ENCODE results near the gene CLPTM1L. TPM values are rescaled to one million over a fixed set of nuclear protein-coding genes. Genes with fewer than 3 reads are reported as not detected.

CLPTM1L gene
- total RNA-seq, 1 experiment from 2014 or later = 146 TPM

DNA sequence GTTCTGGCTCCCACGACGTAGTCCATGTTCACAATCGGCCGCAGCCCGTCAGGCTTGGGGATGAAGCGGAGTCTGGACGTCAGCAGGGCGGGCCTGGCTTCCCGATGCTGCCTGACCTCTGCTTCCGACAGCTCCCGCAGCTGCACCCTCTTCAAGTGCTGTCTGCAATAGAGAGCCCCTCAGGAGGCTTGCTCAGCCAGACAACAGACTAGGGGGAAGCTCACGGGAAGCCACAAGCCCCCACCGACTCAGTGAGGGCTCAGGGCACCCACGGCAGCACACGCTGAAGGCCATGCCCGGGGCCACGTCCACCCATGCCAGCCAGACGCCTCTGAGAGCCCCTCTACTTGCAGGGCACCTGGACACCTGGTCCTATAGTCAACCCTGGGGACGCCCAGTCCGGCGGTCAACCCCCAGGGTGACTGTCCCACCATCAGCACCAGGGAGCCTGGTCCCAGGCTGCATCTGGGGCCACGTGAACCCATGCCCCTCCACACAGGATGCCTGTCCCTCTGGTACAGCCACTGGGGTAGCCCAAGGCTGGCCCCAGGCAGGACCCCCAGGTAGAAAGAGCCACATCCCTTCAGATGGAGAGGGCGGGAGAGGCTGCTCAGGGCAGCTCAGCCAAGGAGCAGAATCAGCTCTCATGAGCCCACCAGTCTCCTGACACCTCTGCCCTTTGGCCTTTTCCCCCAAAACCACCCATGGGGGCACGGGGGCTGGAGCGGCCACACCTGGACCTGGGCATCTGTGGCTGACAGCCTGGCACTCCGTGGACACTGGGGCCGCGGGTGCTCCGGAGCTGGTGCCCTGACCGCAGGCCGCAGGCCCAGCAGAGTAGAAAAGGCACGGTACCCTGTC, 64.5 kb downstream of the CLPTM1L start:
- Histone ChIP-seq H3K4me1 (ENCODE audit: insufficient read depth, low read length, poor library complexity, severe bottlenecking) (no peaks in the 10 kb centered on the region), H3K36me3 (ENCODE audit: insufficient read depth, low read length, poor library complexity, severe bottlenecking) (no peaks in the 10 kb centered on the region), H3K27ac (ENCODE audit: low read depth, low read length, poor library complexity, severe bottlenecking) (no peak overlapping the region), H3K4me3 (ENCODE audit: low read depth, low read length, poor library complexity, severe bottlenecking) (no peak overlapping the region), H3K27me3 (replicated peaks; ENCODE audit: insufficient read depth, low read depth, low read length, poor library complexity) (no peaks in the 10 kb centered on the region), H3K9me3 (ENCODE audit: low read depth, low read length, poor library complexity, severe bottlenecking) (no peaks in the 10 kb centered on the region)
- no peak for DNase-seq (ENCODE audit: low spot score)
- TF ChIP-seq, protein P1, sequence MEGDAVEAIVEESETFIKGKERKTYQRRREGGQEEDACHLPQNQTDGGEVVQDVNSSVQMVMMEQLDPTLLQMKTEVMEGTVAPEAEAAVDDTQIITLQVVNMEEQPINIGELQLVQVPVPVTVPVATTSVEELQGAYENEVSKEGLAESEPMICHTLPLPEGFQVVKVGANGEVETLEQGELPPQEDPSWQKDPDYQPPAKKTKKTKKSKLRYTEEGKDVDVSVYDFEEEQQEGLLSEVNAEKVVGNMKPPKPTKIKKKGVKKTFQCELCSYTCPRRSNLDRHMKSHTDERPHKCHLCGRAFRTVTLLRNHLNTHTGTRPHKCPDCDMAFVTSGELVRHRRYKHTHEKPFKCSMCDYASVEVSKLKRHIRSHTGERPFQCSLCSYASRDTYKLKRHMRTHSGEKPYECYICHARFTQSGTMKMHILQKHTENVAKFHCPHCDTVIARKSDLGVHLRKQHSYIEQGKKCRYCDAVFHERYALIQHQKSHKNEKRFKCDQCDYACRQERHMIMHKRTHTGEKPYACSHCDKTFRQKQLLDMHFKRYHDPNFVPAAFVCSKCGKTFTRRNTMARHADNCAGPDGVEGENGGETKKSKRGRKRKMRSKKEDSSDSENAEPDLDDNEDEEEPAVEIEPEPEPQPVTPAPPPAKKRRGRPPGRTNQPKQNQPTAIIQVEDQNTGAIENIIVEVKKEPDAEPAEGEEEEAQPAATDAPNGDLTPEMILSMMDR (conservative IDR thresholded peaks at IDR 0.05; ENCODE audit: low read depth, low read length) = no peak
- no peak for TF ChIP-seq EZH2 (IDR thresholded peaks at IDR 0.05; ENCODE audit: borderline replicate concordance, low read depth, low read length, poor library complexity, severe bottlenecking)
- ChIA-PET POLR2A (ENCODE audit: low non-redundant PET) (no interaction called here), CTCF (no interaction called here)
- intact Hi-C loops (cut with micrococcal nuclease; ENCODE audit: unreplicated experiment) = no loop called here
- no TSS peak for BruUV-seq (replicated peaks)

DNA sequence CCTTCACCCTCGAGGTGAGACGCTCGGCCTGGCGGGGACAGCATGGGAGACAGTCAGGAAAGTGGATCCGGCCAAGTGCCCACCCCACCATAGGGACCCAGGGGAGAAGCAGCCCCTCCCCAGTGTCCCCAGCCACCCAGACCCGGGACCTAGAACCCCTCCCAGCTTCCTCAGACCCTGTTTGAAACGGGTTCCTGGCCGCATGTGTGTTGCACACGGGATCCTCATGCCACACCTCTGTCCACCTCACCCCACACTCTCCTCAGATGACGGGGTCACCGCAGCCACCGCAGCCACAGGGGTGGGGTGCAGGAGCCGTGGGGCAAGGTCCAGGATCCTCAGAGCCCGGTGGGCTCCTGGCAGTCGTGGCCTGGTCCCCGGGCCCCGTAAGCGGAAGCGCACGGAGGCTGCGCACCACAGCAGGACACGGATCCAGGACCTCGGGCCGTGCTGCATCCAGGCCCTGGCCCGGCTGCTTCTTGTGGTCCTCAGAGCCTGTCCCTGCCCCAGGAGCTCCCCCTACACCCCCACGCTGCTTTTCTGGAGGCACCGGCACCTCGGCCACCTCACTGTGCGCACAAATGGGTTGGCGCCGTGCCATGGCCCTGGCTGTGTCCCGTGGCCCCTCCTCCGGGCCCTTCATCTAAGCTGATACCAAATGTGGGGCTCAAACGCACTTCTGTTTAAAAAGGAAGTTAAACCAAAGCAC, 65.3 kb downstream of the CLPTM1L start:
- Histone ChIP-seq H3K27me3 (replicated peaks; ENCODE audit: insufficient read depth, low read depth, low read length, poor library complexity) (no peaks in the 10 kb centered on the region), H3K36me3 (ENCODE audit: insufficient read depth, low read length, poor library complexity, severe bottlenecking) (no peaks in the 10 kb centered on the region), H3K4me1 (ENCODE audit: insufficient read depth, low read length, poor library complexity, severe bottlenecking) (no peaks in the 10 kb centered on the region), H3K9me3 (ENCODE audit: low read depth, low read length, poor library complexity, severe bottlenecking) (no peaks in the 10 kb centered on the region), H3K4me3 (ENCODE audit: low read depth, low read length, poor library complexity, severe bottlenecking) (no peak overlapping the region), H3K27ac (ENCODE audit: low read depth, low read length, poor library complexity, severe bottlenecking) (no peak overlapping the region)
- ChIA-PET CTCF (no interaction called here), POLR2A (ENCODE audit: low non-redundant PET) (no interaction called here)
- TF ChIP-seq, protein P1 (conservative IDR thresholded peaks at IDR 0.05; ENCODE audit: low read depth, low read length) = no peak
- TF ChIP-seq EZH2 (IDR thresholded peaks at IDR 0.05; ENCODE audit: borderline replicate concordance, low read depth, low read length, poor library complexity, severe bottlenecking) = no peak
- no TSS peak for BruUV-seq (replicated peaks)
- DNase-seq (ENCODE audit: low spot score) = no peak
- intact Hi-C loops (cut with micrococcal nuclease; ENCODE audit: unreplicated experiment) = no loop called here

DNA sequence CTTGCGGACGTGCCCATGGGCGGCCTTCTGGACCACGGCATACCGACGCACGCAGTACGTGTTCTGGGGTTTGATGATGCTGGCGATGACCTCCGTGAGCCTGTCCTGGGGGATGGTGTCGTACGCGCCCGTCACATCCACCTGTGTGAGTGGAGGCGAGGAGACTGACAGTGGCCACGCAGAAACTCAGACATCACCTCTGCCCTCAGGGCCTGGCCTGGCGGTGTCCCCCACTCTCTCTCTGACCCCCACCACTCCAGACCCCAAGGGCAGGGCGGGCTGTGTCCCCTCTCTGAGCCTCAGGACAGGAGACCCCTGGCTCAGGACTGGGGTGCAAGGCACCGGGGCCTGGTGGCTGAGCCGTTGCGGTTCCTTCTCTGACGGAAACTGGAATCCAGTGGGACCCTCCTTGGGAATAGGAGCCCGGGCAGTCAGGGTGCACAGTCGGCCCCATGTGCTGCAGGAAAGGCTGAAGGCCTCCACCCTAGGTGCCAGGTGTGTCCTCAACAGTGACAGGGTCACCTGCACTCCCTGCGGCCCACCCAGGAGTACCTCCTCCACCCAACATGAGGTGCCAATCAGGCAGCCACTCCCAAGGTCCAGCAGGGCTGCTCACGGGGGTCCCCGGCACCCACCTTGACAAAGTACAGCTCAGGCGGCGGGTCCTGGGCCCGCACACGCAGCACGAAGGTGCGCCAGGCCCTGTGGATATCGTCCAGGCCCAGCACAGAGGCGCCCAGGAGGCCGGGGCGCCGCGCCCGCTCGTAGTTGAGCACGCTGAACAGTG, 66.0 kb downstream of the CLPTM1L start:
- BruUV-seq (replicated peaks) = no TSS peak
- POLR2A ChIA-PET (ENCODE audit: low non-redundant PET) = no interaction called here
- intact Hi-C loops (cut with micrococcal nuclease; ENCODE audit: unreplicated experiment) = no loop called here
- CTCF ChIA-PET = no interaction called here
- TF ChIP-seq, protein P1 (conservative IDR thresholded peaks at IDR 0.05; ENCODE audit: low read depth, low read length) = no peak
- no peak for TF ChIP-seq EZH2 (IDR thresholded peaks at IDR 0.05; ENCODE audit: borderline replicate concordance, low read depth, low read length, poor library complexity, severe bottlenecking)
- DNase-seq (ENCODE audit: low spot score) = no peak
- Histone ChIP-seq H3K27ac (ENCODE audit: low read depth, low read length, poor library complexity, severe bottlenecking) (no peak overlapping the region), H3K9me3 (ENCODE audit: low read depth, low read length, poor library complexity, severe bottlenecking) (no peaks in the 10 kb centered on the region), H3K4me1 (ENCODE audit: insufficient read depth, low read length, poor library complexity, severe bottlenecking) (no peaks in the 10 kb centered on the region), H3K4me3 (ENCODE audit: low read depth, low read length, poor library complexity, severe bottlenecking) (no peak overlapping the region), H3K27me3 (replicated peaks; ENCODE audit: insufficient read depth, low read depth, low read length, poor library complexity) (no peaks in the 10 kb centered on the region), H3K36me3 (ENCODE audit: insufficient read depth, low read length, poor library complexity, severe bottlenecking) (no peaks in the 10 kb centered on the region)

All from A673 (cell line).